ENCODE results near the gene ABCB6. TPM values are rescaled to one million over a fixed set of nuclear protein-coding genes. Genes with fewer than 3 reads are reported as not detected.

Gene ABCB6
- 11.4 TPM for total RNA-seq (ENCODE audit: unreplicated experiment)
- long read RNA-seq, partial matches to known transcripts, result 1 of 8 reads
- long read RNA-seq, other reads (novel, unspliced or antisense), result 4 of 8 reads

- Mint-ChIP-seq H3K27ac (ENCODE audit: unreplicated experiment) (peak within 1 kb of the TSS; percentile 74), H3K4me1 (ENCODE audit: unreplicated experiment) (peaks cover 14% of the 10 kb centered on the region), H3K27me3 (ENCODE audit: unreplicated experiment) (peaks cover 10% of the 10 kb centered on the region), H3K9me3 (ENCODE audit: unreplicated experiment) (no peaks in the 10 kb centered on the region), H3K36me3 (ENCODE audit: low read depth, unreplicated experiment) (peaks cover 24% of the 10 kb centered on the region), H3K4me3 (ENCODE audit: unreplicated experiment) (peak within 1 kb of the TSS; percentile 85)
- no peak for TF ChIP-seq CTCF (IDR thresholded peaks at IDR 0.05; ENCODE audit: unreplicated experiment)
- DNase-seq (ENCODE audit: low spot score), result peak; percentile 89
These were observed at the start of gene ABCB6 for GRCh38 chr2:219218732-219219701. TSS of gene ABCB6 (minus strand) at chr2:219218958. CDS start at chr2:219218673, 285 bp downstream.

- Mint-ChIP-seq H3K27ac (ENCODE audit: unreplicated experiment) (no peak overlapping the region), H3K4me1 (ENCODE audit: unreplicated experiment) (peaks cover 2% of the 10 kb centered on the region), H3K27me3 (ENCODE audit: unreplicated experiment) (peaks cover 3% of the 10 kb centered on the region), H3K9me3 (ENCODE audit: unreplicated experiment) (no peaks in the 10 kb centered on the region), H3K36me3 (ENCODE audit: low read depth, unreplicated experiment) (no peaks in the 10 kb centered on the region), H3K4me3 (ENCODE audit: unreplicated experiment) (no peak overlapping the region)
- no peak for DNase-seq (ENCODE audit: low spot score)
- no peak for TF ChIP-seq CTCF (IDR thresholded peaks at IDR 0.05; ENCODE audit: unreplicated experiment)
These were observed 49.5 kb upstream of the ABCB6 start for GRCh38 chr2:219268294-219268693.

GRCh38 chr2:219266886-219267285 is 48.1 kb upstream of the ABCB6 start:
- no peak overlapping the region for H3K27ac Mint-ChIP-seq (ENCODE audit: unreplicated experiment)
- no peak for DNase-seq (ENCODE audit: low spot score)
- H3K4me1 Mint-ChIP-seq (ENCODE audit: unreplicated experiment), result peaks cover 3% of the 10 kb centered on the region
- TF ChIP-seq CTCF (IDR thresholded peaks at IDR 0.05; ENCODE audit: unreplicated experiment), result no peak
- H3K36me3 Mint-ChIP-seq (ENCODE audit: low read depth, unreplicated experiment), result no peaks in the 10 kb centered on the region
- H3K27me3 Mint-ChIP-seq (ENCODE audit: unreplicated experiment), result peaks cover 4% of the 10 kb centered on the region
- no peaks in the 10 kb centered on the region for H3K9me3 Mint-ChIP-seq (ENCODE audit: unreplicated experiment)
- no peak overlapping the region for H3K4me3 Mint-ChIP-seq (ENCODE audit: unreplicated experiment)

GRCh38 chr2:219266232-219266631 is 47.5 kb upstream of the ABCB6 start:
- no peak overlapping the region for H3K4me3 Mint-ChIP-seq (ENCODE audit: unreplicated experiment)
- no peaks in the 10 kb centered on the region for H3K9me3 Mint-ChIP-seq (ENCODE audit: unreplicated experiment)
- no peak for TF ChIP-seq CTCF (IDR thresholded peaks at IDR 0.05; ENCODE audit: unreplicated experiment)
- no peak for DNase-seq (ENCODE audit: low spot score)
- peaks cover 2% of the 10 kb centered on the region for H3K27me3 Mint-ChIP-seq (ENCODE audit: unreplicated experiment)
- H3K27ac Mint-ChIP-seq (ENCODE audit: unreplicated experiment), result no peak overlapping the region
- H3K4me1 Mint-ChIP-seq (ENCODE audit: unreplicated experiment), result peaks cover 9% of the 10 kb centered on the region
- H3K36me3 Mint-ChIP-seq (ENCODE audit: low read depth, unreplicated experiment), result no peaks in the 10 kb centered on the region
